Tibial nerve (tissue), 4 donors: Measurements from ENCODE around the gene ANO8. TPM values are rescaled to one million over a fixed set of nuclear protein-coding genes. Genes with fewer than 3 reads are reported as not detected.

Source experiments
- DNase-seq, 2 donors: peaks; one replicate each; pipeline ENCODE4 v3.0.0-alpha.2; 2019; ENCODE audit warnings: low spot score in 2 of 2
- H3K27ac ChIP-seq, 4 donors: fragments of 200-600 bp; sonication (generic) in 3 of 4; one replicate each; pipeline ENCODE4 v1.5.1; 2017 to 2019; ENCODE audit warnings: mild to moderate bottlenecking in 1 of 4
- H3K27me3 ChIP-seq, 2 donors: fragments of 200-600 bp; sonication (generic) in 1 of 2; one replicate each; pipeline versions ENCODE4 v1.5.1 to v1.6.0; 2017 to 2019
- H3K36me3 ChIP-seq, 3 donors: fragments of 200-600 bp; sonication (generic); one replicate each; pipeline ENCODE4 v1.5.1; 2018 to 2019
- H3K4me1 ChIP-seq, 4 donors: fragments of 200-600 bp; sonication (generic) in 3 of 4; one replicate each; pipeline ENCODE4 v1.5.1; 2017 to 2019
- H3K4me3 ChIP-seq, 4 donors: fragments of 200-600 bp; sonication (generic) in 3 of 4; one replicate each; pipeline ENCODE4 v1.5.1; 2017 to 2019; ENCODE audit warnings: mild to moderate bottlenecking in 1 of 4, moderate library complexity in 1 of 4
- H3K9me3 ChIP-seq, 4 donors: fragments of 200-600 bp; sonication (generic) in 3 of 4; one replicate each; pipeline ENCODE4 v1.5.1; 2017 to 2019
- CTCF ChIP-seq, 5 experiments: fragments of 200-600 bp in 3 of 5; fragments of 450-650 bp in 2 of 5; sonication (generic) in 3 of 5; IDR thresholded peaks; one replicate each; pipeline ENCODE4 v1.5.1; 2016 to 2019; ENCODE audit warnings: antibody characterized with exemption in 5 of 5, mild to moderate bottlenecking in 3 of 5, moderate library complexity in 2 of 5
- EP300 ChIP-seq, 2 donors: sonication (generic); formaldehyde crosslinking; IDR thresholded peaks; one replicate each; pipeline ENCODE4 v1.6.1; 2017; ENCODE audit warnings: antibody characterized with exemption in 2 of 2, mild to moderate bottlenecking in 1 of 2
- POLR2A ChIP-seq, 2 donors: fragments of 450-650 bp; IDR thresholded peaks; one replicate each; pipeline ENCODE4 v1.6.1; 2017; ENCODE audit warnings: antibody characterized with exemption in 2 of 2, mild to moderate bottlenecking in 2 of 2, moderate library complexity in 2 of 2
- WGBS, 2 donors: methylation state at CpG; one replicate each; pipeline ENCODE4 v1.1.5; 2018; 5-methylcytosine and 5-hydroxymethylcytosine counted together
- total RNA-seq, 4 donors: library from RNA; depleted of rRNA; stranded (reverse); fragments of >200 nt; gene quantifications; one replicate each; pipeline ENCODE4 v1.1.0, GENCODE V29; 2016

ANO8 gene
- total RNA-seq, 4 donors from 2014 or later: 10.7 to 23.1 (median 13.3) TPM

- DNase-seq: no peak
- Histone ChIP-seq H3K9me3 (no peaks in the 10 kb centered on the region), H3K4me3 (no peak overlapping the region), H3K27me3 (no peaks in the 10 kb centered on the region), H3K4me1 (peaks cover 0 to 30% (median 11%) of the 10 kb centered on the region in 4 donors), H3K36me3 (peaks cover 0 to 68% (median 9%) of the 10 kb centered on the region in 3 donors), H3K27ac (no peak overlapping the region)
- WGBS, 2 donors: 89 to 94% methylated on average over 14 to 18 of the region's 19 CpGs
- TF ChIP-seq EP300 (IDR thresholded peaks at IDR 0.05) (no peak), POLR2A (IDR thresholded peaks at IDR 0.05) (no peak), CTCF (IDR thresholded peaks at IDR 0.05) (no peak)
These were observed 20.6 kb downstream of the ANO8 start for GRCh38 chr19:17314007-17314593.

GRCh38 chr19:17312189-17313113 is 22.2 kb downstream of the ANO8 start:
- H3K4me3 ChIP-seq: no peak overlapping the region
- peaks cover 0 to 52% (median 9%) of the 10 kb centered on the region in 3 donors for H3K36me3 ChIP-seq
- WGBS, 2 donors: 75 to 82% methylated on average over 15 of the region's 20 CpGs
- DNase-seq: no peak
- no peaks in the 10 kb centered on the region for H3K27me3 ChIP-seq
- H3K9me3 ChIP-seq: no peaks in the 10 kb centered on the region
- no peak for TF ChIP-seq POLR2A (IDR thresholded peaks at IDR 0.05)
- TF ChIP-seq CTCF (IDR thresholded peaks at IDR 0.05): no peak
- TF ChIP-seq EP300 (IDR thresholded peaks at IDR 0.05): no peak
- no peak overlapping the region for H3K27ac ChIP-seq
- H3K4me1 ChIP-seq: peaks cover 0 to 38% (median 11%) of the 10 kb centered on the region in 4 donors

GRCh38 chr19:17311455-17312188 is 23.0 kb downstream of the ANO8 start:
- DNase-seq: no peak
- TF ChIP-seq CTCF (IDR thresholded peaks at IDR 0.05) (no peak), EP300 (IDR thresholded peaks at IDR 0.05) (no peak), POLR2A (IDR thresholded peaks at IDR 0.05) (no peak)
- H3K4me3 ChIP-seq: no peak overlapping the region
- peaks cover 0 to 46% (median 16%) of the 10 kb centered on the region in 4 donors for H3K4me1 ChIP-seq
- WGBS, 2 donors: 62 to 67% methylated on average over 11 of the region's 11 CpGs
- peaks cover 0 to 43% (median 9%) of the 10 kb centered on the region in 3 donors for H3K36me3 ChIP-seq
- no peaks in the 10 kb centered on the region for H3K27me3 ChIP-seq
- no peak overlapping the region for H3K27ac ChIP-seq
- no peaks in the 10 kb centered on the region for H3K9me3 ChIP-seq

- Histone ChIP-seq H3K4me1 (peaks cover 0 to 57% (median 24%) of the 10 kb centered on the region in 4 donors), H3K4me3 (peak overlapping the region; percentile 67 to 91 (median 79)), H3K27ac (peak overlapping the region; percentile 43 to 92 (median 89)), H3K36me3 (peaks cover 0 to 30% (median 0%) of the 10 kb centered on the region in 3 donors), H3K9me3 (no peaks in the 10 kb centered on the region), H3K27me3 (no peaks in the 10 kb centered on the region)
- 6 to 8% methylated on average over 14 to 23 of the region's 23 CpGs for WGBS, 2 donors
- TF ChIP-seq CTCF (IDR thresholded peaks at IDR 0.05) (no peak), POLR2A (IDR thresholded peaks at IDR 0.05) (no peak)
- no peak for DNase-seq
These were observed 24.6 kb downstream of the ANO8 start for GRCh38 chr19:17309965-17310461.
